Stimulated activated CD8-positive, alpha-beta memory T cell treated with anti-CD3 and anti-CD28 coated beads, Interleukin-15, amount 100 ng/mL, for 24 hours (primary cell): ENCODE measurements around the gene JAG1.
"Not testable (repeated sequence)": the region's sequence is repeated elsewhere in the genome, so short reads cannot be mapped to it uniquely, and the experiment has no call there.

Source experiments
- DNase-seq: peaks from one replicate; pipeline ENCODE4 v3.0.0-alpha.2; 2020; ENCODE audit warnings: low read depth

JAG1 gene

DNA sequence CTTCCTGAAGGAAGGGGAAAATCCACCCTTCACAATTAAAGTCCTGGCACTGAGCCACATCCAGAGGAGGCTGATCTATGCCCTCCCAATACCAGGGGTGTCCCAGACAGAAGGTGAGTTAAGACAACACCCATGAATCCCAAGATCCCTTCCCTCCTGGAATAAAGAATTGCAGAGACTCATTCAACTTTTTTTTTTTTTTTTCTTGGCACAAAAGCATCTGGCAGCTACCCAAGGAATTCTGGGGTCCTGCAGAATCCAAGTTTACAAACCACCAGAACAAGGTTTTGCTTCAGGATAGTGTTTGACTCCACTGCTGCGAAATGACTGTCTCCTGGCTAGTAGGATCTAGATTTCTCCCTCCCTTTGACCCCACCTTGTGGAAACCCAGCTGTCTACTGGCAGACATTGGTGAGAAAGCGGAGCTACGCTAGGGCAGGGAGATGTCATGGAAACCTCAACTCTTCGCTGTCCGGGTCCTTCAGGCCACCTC, 37.4 kb downstream of the JAG1 start:
- no peak for DNase-seq

DNA sequence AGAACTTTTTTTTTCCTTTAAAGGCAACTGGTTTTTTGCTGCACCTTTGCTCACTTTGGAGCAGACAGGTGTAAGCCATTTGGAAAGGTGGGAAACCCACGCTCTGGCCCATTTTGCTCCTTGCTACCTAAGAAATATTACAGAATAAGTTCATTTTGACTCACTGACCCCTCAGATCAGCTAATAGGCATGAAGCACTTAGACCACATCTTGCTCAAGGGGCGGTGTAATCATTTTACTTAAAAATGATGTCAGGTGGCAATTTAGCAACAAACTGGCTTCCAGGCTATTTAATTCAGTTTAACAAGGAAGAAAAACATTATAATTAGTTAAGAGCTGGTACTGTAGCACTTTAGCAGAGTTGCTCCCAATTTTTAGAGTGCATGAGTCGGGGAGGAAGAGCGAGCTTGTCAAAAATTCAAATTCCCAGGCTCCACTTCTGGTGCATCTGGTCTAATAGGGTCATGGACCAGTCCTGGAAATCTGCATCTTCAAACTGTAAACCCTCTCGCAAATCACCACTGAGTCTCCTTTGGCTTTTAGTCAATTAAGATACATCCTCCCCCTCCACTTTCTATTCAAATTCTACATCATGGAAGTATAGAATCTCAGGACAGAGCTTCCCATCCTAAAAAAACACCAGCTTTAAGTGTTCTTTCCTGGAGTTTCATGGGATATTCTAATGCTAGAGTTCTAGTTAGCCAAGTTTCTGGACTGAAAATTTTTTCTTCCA, 38.2 kb downstream of the JAG1 start:
- DNase-seq, result no peak

GRCh38 chr20:10634683-10635411, 39.0 kb downstream of the JAG1 start:
- DNase-seq, result no peak

DNA sequence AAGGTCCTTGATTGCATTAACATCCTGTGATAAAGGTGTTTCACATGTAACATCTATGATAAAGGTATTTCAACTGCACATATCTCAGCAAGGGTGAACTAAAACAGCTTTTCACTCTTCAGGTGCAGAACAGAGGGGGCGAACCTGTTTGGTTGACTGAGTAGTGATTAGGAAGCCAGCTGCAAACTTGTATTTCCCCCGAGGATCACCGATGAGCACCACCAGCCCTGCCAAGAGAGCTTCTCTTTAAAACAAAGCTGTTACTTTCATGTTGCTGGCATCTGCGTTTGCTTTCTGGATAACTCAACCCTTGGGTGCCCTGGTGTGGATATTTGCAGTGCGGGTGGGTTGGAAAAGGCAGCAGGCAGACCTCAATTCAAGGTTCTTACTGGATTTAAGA, 39.6 kb downstream of the JAG1 start:
- DNase-seq, result no peak

DNA sequence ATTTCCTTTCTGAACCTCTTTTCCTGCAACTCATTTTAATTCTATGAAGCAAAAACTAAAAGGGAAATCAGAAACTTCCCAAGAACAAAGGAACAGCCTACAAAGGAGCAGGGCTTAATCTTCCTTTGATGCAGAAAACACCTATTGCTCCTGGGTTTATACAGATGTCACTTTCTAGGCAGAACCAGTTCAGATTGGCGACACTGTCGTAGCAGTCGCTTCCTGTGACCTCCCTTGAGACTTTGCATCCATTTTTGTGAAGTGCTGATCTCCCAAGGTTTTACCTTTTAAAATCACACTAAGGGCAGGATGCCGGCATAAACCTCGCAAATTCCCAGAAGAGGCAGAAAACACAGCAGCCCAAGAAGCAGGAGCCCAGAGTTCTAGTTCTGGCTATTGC, 40.1 kb downstream of the JAG1 start:
- DNase-seq, result no peak

GRCh38 chr20:10632721-10633509, 40.9 kb downstream of the JAG1 start:
- no peak for DNase-seq

- no peak for DNase-seq
Observed at GRCh38 chr20:10631126-10631525, 42.7 kb downstream of the JAG1 start.

DNA sequence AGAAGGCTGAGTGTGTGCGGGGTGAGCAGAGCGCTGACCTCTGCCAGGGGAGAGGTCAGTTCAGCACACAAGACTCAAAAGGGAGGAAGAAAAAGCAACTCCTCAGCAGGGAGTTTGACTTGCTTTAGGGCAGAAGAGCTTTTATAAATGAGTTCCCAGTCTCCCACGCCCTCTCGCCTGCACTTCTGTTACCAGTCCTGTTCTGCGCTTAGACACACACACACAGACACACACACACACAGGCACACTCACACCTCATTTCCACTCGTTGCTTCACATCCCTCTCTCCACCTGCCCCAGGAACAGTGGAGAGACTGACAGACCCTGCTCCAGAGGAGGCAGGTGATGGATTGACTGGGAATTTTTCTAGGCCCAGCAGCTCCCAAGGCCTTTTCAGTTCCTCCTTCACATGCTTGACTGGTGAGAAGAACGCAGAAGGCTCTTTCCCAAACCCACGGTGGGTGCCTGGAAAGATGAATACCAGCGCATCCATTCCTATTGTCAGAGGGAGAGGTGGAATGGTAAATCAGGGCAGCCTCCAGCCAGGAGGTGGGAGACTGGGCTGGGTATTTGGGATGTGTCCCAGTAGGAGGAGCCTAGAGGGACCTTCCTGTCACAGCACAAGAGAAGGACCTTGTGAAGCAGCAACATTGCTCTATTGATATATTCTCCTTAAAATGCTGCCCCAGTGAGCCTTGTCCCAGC, 43.7 kb downstream of the JAG1 start:
- no peak for DNase-seq

DNA sequence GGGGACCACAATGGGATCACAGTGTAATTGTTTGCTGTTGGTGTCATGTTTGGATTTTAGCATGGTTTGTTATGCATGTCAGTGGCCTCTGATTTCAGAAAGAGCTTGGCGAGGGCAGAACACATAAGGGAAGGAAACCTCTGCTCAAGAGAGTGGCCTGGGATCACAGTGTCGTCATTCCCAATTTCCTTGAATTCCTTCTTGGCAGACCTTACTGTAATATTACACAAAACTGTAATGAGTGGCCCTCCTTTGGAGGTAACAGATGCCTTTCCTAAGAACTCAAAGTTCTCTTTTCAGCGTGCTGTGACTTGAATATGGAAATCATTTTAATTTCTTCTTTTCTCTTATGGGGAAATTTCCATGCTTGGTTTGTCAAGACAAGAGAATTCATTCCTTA, 46.9 kb downstream of the JAG1 start:
- no peak for DNase-seq

- DNase-seq, result no peak
Observed at GRCh38 chr20:10625641-10626040, 48.2 kb downstream of the JAG1 start.

DNA sequence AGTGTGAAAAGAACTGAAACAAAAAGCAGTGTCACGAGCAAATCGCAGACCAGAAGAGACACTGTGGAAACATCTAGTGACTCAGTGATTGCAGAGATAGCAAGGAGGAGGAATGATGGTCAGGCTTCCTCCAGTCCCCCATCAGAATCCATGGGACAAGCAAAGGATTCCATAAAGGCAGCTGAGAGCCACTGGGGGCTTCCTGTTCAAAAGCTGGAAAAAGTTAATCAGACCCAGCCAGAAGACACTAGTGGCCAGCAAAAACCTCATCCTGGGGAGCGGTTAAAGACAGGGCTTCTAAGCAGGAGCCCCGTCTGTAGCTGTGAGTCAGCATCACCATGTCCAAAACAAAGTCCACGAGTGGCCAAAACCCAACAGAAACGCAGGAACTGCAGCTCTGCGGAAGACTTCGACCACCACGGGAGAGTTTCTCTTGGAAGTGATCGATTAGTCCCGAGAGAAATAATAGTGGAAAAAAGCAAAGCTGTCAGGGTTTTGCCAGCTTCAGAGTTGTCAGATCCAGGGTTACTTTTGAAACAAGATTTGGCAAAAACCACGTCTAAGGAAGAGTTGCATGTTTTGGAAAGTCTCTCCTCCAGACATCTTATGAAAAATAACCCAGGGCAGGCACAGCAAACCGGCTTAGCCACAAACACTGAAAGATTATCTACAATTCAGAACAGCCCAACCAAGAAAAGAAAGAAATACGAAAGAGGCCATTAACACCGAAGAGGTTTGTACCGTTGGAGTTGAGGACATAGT, 51.0 kb downstream of the JAG1 start:
- no peak for DNase-seq

DNA sequence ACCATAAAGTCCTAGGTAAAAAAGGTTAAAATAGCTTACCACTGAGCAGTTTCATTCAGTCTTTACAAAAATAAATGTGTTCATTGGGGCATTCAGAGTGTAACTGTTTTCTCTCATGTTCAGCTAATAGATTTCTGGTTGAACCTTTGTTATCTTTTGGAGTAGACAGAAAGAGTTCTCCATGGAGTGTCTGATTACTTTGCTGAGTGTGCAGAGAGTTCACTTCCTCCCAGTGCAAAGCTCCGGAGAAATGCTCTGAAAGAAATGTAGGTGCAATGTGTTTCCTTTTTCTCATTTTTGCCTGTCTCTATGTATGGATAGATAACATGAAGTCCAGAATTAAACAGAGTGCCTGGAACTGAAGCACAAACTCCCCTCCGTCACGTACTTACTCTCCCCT, 52.6 kb downstream of the JAG1 start:
- no peak for DNase-seq

GRCh38 chr20:10619427-10619826, 54.4 kb downstream of the JAG1 start:
- DNase-seq, result no peak

DNA sequence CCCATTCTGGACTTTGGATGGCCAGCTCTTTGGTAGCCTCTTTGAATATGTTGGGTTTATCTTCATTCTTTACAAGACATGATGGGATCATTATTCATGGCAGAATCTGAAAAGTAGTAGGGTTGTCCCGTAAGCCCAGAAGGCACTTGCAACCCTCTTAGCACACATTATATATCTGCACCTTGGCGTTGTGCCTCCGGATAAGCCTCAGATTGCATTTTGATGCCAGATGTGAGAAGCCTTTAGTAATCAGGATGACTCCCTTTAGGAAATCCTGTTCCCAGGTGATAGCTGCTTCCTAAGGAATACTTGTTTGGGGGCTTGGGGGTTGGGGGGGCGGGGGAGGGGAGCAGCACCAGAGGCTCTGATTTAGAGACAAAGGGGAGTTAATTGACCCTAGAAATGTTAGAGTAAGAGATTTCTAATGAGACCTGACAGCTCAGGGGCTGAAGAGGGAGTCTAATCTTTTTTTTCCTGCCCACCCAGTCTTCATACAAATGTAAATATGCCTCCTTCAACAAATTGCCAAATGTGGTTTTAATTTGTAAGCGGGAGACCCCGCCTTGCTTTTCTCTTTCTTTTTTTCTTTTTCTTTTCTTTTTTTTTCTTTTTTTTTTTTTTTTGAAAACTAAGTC, 55.1 kb downstream of the JAG1 start:
- no peak for DNase-seq

GRCh38 chr20:10617549-10618133, 56.2 kb downstream of the JAG1 start:
- DNase-seq, result not testable (repeated sequence)

DNA sequence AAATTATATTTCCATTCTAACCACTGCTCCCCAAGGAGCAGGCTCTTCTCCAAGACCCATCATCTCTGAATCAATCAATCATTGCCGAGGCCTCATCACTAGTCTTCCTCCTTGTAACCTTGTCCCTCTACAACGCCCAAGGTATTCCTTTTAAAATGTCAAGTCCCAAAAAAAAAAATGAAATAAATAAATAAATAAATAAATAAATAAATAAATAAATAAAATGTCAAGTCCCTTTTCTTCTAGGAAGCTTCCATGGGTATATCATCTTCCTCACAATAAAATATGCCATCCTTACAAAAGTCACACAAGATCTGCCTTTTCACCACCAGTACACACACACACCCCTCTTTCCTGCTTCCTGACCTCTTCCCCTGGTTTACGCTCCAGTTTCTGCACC, 57.6 kb downstream of the JAG1 start:
- no peak for DNase-seq

DNA sequence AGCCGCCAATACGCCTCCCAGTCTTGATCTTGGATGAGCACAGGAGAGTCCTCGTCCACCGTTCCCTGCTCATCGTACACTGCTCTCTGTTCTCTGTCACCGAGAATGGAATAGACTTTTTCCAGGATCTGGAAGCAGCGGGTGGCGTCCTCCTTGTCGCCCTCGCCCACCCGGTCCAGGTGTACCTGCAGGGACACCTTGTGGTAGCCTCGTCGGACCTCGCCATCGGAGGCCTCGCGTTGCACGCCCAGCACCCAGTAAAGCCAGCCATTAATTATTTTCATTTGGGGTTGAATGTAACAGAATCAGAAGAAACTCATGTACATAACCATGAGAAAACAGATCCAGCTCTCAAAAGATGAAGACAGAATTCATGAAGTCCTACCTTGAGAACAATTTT, 59.9 kb downstream of the JAG1 start:
- no peak for DNase-seq

- not testable (repeated sequence) for DNase-seq
Observed at GRCh38 chr20:10613426-10613825, 60.4 kb downstream of the JAG1 start.

DNA sequence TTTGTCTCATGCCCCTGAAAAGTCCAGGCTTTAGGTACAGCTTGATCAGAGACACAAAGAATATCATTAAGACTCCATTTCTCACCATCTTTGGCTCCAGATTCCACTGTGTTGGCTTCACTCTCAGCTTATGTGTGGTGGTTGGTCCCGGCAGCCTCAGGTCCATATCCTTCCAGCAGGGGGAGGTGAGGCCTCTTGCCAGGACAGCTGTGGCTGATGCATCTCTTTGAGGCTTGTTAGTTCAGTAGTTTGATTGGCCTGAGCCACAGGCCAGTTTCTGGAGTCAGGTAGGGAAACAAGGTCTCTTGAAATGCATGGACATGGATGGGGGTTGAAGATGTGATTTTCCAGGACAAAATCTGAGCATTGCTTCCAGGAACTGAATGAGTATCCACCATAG, 62.4 kb downstream of the JAG1 start:
- no peak for DNase-seq

- DNase-seq, result no peak
Observed at GRCh38 chr20:10610251-10610650, 63.5 kb downstream of the JAG1 start.

DNA sequence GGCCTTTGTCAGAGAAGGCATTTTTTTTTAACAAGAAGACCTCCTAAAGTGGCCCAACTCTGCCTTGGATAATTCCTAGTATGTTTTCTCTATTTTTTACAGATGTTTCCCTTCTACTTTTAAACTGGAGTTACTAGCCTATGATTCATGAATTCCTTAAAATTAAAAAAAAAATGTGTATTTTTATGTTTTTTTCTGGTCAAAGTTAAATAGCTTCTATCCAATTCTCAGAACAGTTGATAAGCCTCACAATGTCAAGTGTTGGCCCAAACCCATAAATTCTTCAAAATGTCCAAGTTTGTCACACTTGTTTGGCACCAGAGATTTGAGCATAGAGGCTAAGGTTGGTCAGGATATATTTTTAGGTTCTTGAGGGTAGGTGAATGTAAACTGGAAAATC, 64.0 kb downstream of the JAG1 start:
- no peak for DNase-seq
